IPS-NIHi7 (cell line): Measurements from ENCODE around the gene PPFIBP2.
"Not testable (repeated sequence)": the region's sequence is repeated elsewhere in the genome, so short reads cannot be mapped to it uniquely, and the experiment has no call there.

Experiments
- DNase-seq: peaks from one replicate; pipeline ENCODE4 v3.0.0; 2012; ENCODE audit warnings: mixed read lengths; ENCODE audit errors: extremely low spot score

PPFIBP2 gene

DNA sequence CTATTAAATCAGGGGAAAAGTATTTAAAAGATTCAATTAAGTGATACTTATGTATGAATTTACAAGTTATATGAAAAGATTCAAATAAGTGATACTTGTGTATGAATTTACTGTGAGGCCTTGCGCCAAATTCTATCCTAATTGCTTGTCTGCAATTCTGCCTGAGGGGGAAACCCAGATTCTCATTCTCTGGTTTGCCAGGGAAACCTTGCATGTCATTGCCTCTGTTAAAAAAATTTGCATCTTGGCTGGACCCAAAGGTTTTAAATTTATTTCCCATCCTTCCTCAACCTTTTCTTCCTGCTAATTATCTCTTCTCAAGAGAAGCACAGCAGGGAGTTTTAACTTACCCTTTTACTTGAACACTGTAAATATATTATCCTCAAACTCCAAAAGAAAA, 14.7 kb upstream of the PPFIBP2 start:
- DNase-seq: no peak

DNA sequence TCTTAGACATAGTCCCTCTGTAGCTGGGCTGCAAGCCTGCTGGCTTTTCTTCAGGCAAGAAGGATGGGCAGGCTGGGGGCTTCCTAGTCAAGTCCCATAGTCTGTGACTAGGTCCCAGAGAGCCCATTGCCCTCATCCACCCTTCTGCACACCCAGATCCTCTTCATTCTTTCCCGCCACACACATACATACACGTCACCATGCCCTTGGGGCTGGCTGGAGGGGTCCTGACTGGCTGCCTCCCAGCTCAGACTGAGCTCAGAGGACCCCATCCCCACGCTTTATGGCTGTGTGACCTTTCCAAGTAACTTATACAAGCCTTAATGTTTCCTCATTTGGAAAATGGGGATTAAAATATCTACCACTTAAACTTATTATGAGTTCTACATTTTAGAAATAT, 13.5 kb upstream of the PPFIBP2 start:
- no peak for DNase-seq

DNA sequence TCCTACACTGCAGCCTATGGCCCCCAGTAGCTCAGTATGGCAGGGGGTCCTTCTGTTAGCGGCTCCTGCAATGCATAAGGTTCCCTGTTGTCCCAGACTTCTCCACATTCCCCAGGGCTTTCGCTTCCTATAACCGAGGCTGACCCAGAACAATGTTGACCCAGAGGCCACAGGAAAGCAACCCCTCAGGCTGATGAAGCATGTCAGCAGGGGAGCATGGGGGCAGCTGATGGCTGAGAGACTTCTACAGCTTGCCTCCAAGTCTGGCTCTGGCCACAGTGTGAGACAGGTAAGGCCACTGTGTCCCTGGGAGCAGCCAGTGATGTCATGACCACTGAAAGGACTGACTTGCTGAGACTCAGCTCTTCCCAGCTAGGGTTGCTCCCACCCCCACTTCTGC, 12.5 kb upstream of the PPFIBP2 start:
- no peak for DNase-seq

DNA sequence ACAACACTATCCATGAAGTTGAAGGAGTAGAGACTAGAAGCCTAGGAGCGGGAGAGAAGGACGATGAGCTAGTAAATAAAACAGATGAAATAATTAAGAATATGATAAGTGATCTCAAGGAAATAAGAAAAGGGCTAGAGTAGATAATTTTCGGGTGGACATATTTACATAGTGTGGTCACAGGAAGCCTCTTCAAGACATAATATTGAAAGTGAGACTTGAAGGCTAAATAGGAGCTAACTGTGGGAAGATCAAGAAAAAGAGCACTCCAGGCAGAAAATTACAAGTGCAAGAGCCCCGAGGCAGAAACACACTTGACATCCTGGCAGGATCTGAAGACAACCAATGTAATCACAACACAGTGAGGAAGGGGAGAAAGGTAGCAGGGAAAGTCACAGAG, 11.9 kb upstream of the PPFIBP2 start:
- no peak for DNase-seq

DNA sequence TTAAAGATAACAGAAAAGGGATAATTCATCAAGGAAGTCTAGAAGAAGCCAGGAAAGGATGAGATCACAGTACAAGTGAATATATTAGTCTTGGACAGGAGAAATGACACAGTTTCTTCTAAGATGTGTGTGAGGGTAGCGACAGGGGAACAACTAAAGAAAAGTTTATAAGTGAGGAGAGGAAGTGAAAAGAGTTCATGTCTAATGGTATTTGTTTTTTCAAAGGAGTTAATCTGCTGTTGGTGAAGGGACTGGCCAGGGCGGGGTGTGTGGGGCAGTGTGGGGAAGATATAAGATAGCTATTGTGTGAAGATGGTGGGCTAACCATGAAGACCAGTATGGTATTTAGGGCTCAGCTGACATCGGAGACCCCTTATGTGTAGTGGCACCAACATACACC, 7.6 kb upstream of the PPFIBP2 start:
- no peak for DNase-seq

DNA sequence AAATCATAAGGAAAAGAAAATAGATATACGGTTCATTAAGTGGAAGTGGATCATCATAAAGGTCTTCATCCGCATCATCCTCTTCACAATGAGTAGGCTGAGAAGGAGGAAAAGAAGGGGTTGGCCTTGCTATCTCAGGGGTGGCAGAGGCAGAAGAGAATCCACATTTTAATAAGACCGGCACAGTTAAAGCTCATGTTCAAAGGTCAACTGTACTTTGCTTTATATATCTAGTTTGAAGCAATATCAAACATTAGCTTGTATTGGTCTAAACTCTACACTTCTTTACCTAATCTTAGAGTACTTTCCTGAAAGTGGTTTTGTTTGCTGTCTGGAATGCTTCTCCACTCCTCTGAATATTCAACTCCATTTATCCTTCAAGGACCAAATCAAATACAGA, 5.7 kb upstream of the PPFIBP2 start:
- DNase-seq: no peak

DNA sequence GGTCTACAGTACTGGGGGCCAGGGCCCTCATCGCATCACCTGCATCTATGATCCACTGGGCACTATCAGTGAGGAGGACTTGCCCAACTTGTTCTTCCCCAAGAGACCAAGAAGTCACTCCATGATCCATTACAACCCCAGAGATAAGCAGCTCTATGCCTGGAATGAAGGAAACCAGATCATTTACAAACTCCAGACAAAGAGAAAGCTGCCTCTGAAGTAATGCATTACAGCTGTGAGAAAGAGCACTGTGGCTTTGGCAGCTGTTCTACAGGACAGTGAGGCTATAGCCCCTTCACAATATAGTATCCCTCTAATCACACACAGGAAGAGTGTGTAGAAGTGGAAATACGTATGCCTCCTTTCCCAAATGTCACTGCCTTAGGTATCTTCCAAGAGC, 3.8 kb upstream of the PPFIBP2 start:
- no peak for DNase-seq

DNA sequence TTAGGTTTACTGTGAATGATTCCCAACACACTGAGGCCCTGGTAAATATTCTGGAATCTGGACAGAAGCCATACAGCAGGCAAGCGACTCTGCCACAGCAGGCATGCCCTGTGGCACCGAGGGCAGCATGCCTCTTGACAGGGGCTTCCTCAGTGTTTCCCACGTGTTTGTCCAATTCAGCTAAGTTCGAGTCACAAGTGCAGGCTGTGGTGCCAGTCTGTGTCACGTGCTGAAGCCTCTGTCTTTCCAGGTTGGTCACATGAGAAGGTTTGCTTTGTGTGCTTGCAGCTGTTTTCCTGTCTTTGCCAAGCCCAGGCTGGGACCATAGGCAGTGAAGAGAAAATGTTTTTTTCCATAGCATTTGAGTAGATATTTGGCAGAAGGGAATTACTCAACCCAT, 2.4 kb upstream of the PPFIBP2 start:
- DNase-seq: no peak

DNA sequence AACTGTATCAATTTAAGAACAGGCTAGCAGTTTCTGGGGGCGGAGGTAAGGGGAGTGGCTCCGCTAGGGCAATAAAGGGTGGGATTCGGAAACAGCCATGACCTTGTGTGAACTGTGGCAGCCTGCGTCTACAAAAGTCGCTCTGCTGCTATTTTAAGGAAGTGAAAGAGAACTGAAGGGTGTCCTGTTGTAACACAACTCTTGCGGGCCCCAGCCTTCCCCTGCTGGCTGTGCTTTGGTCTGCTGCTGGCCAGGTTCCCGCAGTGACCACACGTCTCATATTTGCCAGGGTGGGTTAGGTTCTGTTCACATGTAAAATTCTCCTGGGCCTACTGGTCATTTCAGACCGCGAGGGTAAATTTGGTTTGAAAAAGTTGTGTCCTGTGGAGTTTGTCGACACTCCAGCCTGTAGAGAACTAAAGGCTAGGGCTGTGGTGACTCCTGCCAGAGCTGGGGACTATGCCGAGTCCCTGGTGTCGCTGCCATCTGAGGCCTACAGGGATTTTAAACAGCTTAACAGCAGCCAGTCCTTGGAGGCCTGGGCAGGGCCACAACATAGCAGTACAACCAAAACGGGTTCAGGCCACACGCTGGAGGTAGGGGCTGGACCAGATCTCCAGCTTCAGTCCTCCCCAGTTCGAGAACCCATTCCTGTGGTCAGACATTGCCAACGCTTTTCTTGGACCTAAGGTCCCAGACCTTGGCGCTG, 1.1 kb upstream of the PPFIBP2 start:
- DNase-seq: no peak

DNA sequence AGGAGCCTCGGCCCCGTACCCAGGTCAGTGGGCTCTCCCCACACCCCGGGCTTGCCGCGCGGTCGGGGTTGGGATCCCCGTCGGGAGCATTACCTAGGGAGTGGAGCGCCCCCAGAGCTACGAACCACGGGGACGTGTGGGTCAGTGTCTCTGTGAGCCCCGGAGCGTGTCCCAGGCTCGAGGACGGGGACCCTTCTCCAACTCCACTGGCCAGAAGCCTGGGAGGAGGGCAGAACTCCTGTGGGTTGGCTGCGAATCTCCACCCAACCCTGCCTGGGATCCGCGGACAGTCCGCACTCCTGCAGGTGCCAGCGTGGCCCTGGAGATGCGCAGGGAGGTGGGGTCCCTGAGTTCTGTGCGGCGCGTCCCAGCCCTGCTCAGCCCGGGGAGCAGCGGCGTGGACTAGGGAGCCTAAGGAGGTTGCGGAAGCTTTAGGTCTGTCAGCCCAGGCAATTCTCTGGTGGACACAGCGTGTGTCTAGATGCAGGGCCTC, 346 bp downstream of the PPFIBP2 start:
- no peak for DNase-seq

DNA sequence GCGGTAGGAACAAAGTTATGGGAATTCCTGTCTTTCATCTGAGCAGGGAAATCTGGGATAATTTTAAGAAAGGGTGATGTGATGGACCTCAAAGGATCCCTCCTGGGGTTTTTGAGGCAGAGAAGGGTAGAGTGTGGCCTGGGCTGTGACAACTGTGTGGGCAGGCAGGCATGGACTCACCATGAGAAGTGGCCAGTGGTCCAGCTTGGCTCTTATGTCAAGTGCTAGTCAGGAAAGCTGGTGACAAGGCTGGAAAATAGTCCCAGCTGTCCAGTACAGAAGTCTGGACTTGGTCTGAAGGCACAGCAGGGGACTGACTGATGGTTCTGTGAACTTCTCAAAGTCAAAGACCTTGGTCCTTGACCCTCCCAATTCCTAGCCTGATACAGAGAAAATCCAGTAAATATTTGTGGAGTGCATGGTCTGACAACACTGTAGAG, 1.7 kb downstream of the PPFIBP2 start:
- DNase-seq: no peak

DNA sequence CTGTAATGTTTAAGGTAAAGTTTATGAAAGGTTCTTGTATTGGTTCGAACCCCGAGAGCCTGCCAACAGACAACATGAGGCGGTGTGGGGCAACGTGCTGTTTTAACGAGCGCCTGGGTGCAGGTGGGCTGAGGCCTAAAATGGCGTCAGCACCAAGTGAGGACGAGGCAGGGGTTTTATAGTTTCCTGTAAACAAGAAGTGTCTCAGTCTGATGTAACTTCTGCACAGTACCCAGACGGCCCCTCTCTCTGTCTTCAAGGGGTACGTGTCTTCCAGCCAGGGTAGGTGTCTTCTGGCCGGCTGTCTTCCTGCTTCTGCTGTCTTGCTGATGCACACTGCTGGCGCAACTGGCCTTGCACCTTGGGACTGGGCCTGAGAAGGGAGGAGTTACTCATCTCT, 2.7 kb downstream of the PPFIBP2 start:
- DNase-seq: no peak

DNA sequence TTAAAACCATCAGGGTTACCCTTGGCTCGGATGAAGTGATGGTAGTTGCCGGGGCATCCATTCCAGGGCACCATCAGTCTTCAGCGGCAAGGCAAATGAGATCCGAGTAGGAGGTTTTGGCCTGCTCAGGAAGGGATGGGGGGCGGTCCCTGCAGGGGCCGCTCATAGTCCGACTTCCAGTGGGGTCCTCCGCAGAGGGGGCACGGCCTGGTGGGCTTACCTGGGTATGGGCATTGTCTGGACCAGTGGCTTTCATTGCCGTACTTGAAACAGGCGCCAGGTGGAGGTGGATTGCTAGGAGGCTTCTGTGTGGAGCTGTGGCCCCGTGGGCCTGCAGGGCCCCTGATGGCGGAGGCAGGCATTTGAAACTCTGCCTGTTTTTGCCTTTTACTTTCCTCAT, 3.9 kb downstream of the PPFIBP2 start:
- DNase-seq: not testable (repeated sequence)

DNA sequence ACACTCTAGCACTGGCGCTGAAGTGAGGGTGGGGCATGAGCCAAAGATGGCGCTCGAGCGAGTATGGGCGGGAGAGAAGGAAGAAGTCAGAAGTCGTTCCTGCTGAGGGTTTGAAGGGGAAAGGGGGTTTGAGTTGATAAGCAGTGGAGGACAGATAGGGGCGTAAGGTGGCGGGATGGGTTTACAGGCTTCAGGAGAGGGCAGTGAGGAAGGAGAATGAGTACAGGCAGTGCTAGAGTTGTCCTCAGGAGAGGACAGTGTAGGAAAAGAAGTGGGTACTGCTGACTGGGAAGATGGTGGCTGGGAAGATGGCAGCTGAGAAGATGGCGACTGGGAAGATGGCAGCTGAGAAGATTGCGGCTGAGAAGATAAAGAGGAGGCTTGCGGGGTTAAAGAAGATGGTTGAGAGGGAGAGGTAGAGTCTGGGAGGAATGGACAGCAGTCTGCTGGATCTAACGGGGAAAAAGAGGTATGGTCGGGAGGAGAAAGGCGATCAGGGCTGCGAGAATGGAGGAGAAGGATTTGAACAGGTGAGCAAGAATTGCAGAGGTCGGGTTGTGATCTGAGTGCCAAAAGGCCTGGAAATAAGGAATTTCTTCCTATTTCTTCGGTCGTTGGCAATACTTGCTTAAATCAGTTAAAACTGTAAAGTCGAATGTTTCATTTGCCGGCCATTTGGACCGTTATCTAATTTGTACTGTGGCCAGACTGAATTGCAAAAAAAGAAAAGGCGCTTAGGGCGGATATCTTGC, 5.2 kb downstream of the PPFIBP2 start:
- no peak for DNase-seq

DNA sequence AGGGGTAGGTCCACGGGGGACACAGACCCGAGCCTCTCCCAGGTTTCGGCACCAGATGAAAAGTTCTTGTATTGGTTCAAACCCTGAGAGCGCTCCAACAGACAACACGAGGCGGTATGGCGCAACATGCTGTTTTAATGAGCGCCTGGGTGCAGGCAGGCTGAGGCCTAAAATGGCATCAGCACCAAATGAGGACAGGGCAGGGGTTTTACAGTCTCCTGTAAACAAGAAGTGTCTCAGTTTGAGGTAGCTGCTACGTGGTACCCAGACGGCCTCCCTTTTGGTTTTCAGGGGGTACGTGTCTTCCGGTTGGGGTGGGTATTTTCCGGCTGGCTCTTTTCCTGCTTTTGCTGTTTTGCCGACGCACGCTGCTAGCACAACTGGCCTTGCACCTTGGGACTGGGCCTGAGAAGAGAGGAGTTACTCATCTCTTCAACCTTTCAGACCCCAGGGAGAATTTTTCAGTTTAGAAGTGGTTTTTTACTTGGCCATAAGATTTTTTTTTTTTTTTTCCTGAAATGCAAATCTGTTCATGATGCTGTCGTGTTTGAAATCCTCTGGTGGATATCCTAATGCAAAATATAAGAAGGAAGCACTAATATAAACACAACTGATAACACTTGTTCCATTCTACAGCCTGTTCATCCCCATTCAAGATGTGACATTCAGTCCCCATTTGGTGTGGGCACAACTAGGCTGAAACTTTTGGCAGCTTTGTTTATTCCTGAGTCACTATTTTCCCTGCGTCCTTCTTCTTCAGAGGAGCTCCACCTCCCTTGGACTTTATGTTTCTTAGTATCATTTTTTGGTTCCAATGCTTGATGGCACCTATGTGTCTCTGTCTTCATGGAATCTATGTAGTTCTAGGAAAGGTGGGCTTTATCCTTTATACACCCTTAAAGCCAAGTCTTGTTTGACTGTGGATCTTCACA, 6.5 kb downstream of the PPFIBP2 start:
- no peak for DNase-seq

DNA sequence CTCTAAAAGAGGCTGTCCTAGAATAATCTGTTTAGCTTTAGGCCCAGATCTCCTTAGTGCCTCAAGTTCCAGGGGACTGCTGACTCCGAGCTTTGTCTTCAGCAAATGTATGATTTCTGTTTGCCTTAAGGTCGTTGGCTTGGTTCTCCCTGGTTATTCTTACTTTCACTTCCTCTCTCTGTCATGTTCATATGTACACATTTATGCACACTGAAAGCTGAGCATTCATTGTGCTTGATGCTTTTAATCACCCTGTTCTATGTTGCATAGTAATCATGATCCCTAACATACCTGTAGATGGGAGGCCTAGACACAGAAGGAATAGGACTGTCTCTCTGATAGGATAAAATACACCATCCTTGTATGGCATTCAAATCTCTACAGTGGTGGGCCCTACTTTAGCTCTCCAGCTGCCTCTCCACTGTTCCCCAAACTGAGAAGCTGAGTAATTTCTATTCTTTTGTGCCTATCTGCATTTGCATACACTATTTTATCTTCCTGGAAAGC, 7.2 kb downstream of the PPFIBP2 start:
- DNase-seq: no peak

DNA sequence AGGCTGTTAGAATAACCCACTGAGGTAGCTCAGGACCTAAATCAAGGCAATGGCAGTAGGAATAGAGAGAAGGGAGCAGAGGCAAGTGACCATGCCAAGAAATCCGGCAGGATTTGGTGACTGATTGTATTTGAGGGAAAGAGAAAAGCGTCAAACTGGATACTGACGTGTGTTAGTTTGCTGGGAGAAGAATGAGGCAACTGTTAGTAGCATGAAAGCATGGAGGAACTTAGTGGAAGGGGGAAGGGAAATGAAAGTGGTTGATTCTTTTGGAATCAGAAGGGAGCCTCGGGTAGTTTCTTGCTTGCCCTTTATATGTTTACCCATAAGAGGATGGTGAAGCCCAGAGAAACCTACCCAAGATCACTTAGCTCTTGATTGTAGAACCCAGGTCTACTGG, 8.3 kb downstream of the PPFIBP2 start:
- no peak for DNase-seq

DNA sequence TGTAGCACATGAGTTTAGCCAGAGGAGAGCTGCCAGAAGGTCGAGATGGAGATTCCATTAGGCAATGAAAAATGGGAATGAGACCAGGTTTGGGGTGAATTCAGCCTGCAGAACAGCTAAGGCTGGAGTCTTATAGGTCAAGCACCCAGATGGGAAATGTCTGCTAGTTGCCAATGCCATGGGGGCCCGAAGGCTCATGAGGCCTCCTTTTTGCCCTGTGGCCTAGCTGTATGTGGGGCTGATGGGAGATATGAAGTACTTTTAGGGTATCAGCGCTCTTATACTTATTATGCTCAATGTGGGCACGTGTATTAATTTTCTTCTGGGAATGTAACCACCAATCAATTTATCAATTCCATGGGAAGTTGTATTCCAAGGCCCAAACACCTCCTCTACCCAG, 8.7 kb downstream of the PPFIBP2 start:
- DNase-seq: no peak

DNA sequence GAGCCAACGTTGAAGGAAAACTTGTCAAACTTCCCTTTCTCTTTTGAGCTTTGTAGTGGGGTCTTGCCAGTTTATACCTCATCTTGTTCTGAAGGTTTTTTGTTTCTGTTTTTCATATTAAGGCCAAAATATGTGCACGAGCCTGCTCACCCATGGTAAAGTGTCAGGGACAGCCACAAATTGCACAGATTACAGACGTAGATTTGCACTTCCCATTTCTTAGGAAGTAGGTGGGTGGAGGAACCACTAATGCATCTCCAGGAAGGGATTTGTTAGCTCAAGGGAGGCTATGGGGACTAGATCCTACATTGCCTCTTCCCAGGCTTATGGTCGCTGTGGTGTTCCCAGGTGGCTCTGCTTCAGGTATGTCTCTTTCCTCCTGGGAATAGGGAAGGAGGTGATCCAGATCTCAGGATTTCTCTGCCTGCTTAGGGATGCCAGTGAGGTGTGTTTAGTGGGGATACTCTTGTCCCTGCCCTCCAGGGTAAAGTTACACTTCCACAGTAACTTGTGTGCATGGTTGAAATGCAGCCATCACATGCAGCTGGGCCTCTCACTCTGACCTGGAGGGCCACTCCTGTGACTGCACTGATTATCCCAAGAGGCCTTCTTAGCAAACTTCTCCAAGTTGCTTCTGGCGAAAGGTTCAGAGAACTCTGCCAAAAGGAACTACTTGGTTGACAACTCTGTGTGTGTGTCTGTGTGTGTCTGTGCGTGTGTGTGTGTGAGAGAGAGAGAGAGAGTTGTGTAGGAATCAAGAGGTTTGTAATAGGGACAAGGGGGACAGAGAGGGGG, 9.8 kb downstream of the PPFIBP2 start:
- DNase-seq: no peak

DNA sequence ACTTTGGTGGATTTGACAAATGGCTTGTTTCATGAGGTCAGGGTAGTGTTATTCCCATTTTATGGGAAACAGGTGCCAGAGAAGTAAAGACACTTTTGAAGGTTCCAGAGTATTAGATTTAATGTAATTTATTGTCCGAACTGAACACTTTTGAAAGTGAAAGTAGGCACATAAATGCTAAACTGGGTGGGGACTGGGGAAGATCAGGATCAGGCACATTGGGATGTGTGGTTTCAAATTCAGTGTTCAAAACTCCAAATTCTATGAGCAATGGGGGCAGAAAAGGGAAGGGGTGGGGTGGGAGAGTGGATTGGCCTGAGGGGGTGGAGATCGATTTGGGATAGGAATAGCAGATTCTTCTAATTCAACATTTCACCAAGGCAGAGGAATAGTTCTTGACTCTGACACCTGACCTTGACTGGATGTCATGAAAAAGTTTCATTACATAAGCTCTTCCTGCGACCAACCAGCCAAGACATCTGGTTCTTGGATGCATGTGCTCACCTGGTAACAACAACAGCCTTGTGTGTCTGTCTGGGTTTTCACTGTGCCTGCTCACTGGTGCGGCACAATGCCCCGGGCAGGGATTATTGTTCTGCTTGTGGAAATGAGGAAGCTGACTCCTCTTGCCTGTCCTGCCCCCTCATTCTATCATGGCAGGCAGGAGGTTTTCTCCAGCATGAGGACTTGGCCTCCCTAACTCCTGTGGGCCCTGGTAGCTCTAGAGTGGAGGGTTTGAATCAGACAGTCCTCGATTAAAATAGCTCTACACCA, 10.8 kb downstream of the PPFIBP2 start:
- no peak for DNase-seq
